NCI-H1092 (cell line): Measurements from ENCODE around the gene NAE1.

ENCODE experiments used
- DNase-seq: peaks from one replicate; lab custom pipeline; 2025; lab: John Stamatoyannopoulos, UW

Gene NAE1

GRCh38 chr16:66849549-66849948 is 18.8 kb upstream of the NAE1 start:
- no peak for DNase-seq

GRCh38 chr16:66849021-66849420 is 18.2 kb upstream of the NAE1 start:
- no peak for DNase-seq

GRCh38 chr16:66848172-66848571 is 17.4 kb upstream of the NAE1 start:
- DNase-seq: no peak

GRCh38 chr16:66847533-66848067 is 16.8 kb upstream of the NAE1 start:
- DNase-seq: no peak

GRCh38 chr16:66846831-66847230 is 16.1 kb upstream of the NAE1 start:
- DNase-seq: no peak

- no peak for DNase-seq
Observed at GRCh38 chr16:66846266-66846665, 15.5 kb upstream of the NAE1 start.

- DNase-seq: no peak
Observed at GRCh38 chr16:66845791-66846221, 15.0 kb upstream of the NAE1 start.

- DNase-seq: no peak
Observed at GRCh38 chr16:66845080-66845410, 14.3 kb upstream of the NAE1 start.

GRCh38 chr16:66844342-66845079 is 13.7 kb upstream of the NAE1 start, which contains the start of gene CA7:
TSS of gene CA7 (plus strand) at chr16:66844414. CDS start at chr16:66844488, 74 bp downstream.
- DNase-seq: no peak

GRCh38 chr16:66844009-66844341 is 13.2 kb upstream of the NAE1 start:
- no peak for DNase-seq

- DNase-seq: no peak
Observed at GRCh38 chr16:66843191-66843590, 12.4 kb upstream of the NAE1 start.

- DNase-seq: no peak
Observed at GRCh38 chr16:66842765-66843164, 12.0 kb upstream of the NAE1 start.

GRCh38 chr16:66841366-66841765 is 10.6 kb upstream of the NAE1 start:
- no peak for DNase-seq

- DNase-seq: no peak
Observed at GRCh38 chr16:66840883-66841282, 10.1 kb upstream of the NAE1 start.

GRCh38 chr16:66834746-66835145 is 4.0 kb upstream of the NAE1 start:
- DNase-seq: no peak

GRCh38 chr16:66832661-66833305 is 2.0 kb upstream of the NAE1 start:
- DNase-seq: no peak

- no peak for DNase-seq
Observed at GRCh38 chr16:66832190-66832589, 1.4 kb upstream of the NAE1 start.

GRCh38 chr16:66824006-66824405 is 6.8 kb downstream of the NAE1 start:
- DNase-seq: no peak

- DNase-seq: no peak
Observed at GRCh38 chr16:66814734-66815133, 16.0 kb downstream of the NAE1 start.

GRCh38 chr16:66811043-66811442 is 19.7 kb downstream of the NAE1 start:
- no peak for DNase-seq

GRCh38 chr16:66810391-66810790 is 20.4 kb downstream of the NAE1 start:
- DNase-seq: no peak

- no peak for DNase-seq
Observed at GRCh38 chr16:66809765-66810164, 21.0 kb downstream of the NAE1 start.

- no peak for DNase-seq
Observed at GRCh38 chr16:66802159-66802558, 28.6 kb downstream of the NAE1 start.
